Breast epithelium (tissue), 4 donors: ENCODE data around the gene BRME1. TPM values are rescaled to one million over a fixed set of nuclear protein-coding genes. Genes with fewer than 3 reads are reported as not detected.

Experiments used
- DNase-seq, 2 donors: peaks; one replicate each; pipeline ENCODE4 v3.0.0-alpha.2; 2019; ENCODE audit warnings: low spot score in 2 of 2
- H3K27ac ChIP-seq, 2 donors: fragments of 200-600 bp; sonication (generic) in 1 of 2; one replicate each; pipeline ENCODE4 v1.5.1; 2016 to 2019; ENCODE audit warnings: mild to moderate bottlenecking in 1 of 2
- H3K27me3 ChIP-seq, 2 donors: fragments of 200-600 bp; sonication (generic) in 1 of 2; one replicate each; pipeline versions ENCODE4 v1.5.1 to v1.6.0; 2017 to 2019; ENCODE audit warnings: control low read depth in 1 of 2, mild to moderate bottlenecking in 1 of 2
- H3K36me3 ChIP-seq: fragments of 200-600 bp; one replicate; pipeline ENCODE4 v1.5.1; 2019
- H3K4me1 ChIP-seq, 2 donors: fragments of 200-600 bp; sonication (generic); one replicate each; pipeline ENCODE4 v1.5.1; 2016 to 2019; ENCODE audit warnings: control low read depth in 1 of 2
- H3K4me3 ChIP-seq, 3 donors: fragments of 200-600 bp; sonication (generic); 1 replicate in 2 of 3; 2 replicates in 1 of 3; pipeline ENCODE4 v1.5.1; 2016 to 2019; ENCODE audit warnings: mild to moderate bottlenecking in 3 of 3, moderate library complexity in 2 of 3
- H3K9me3 ChIP-seq, 2 donors: fragments of 200-600 bp; sonication (generic) in 1 of 2; one replicate each; pipeline ENCODE4 v1.5.1; 2016 to 2019; ENCODE audit warnings: control low read depth in 1 of 2
- CTCF ChIP-seq, 3 donors: fragments of 450-650 bp; IDR thresholded peaks; one replicate each; pipeline ENCODE4 v1.5.1; 2016 to 2017; ENCODE audit warnings: antibody characterized with exemption in 3 of 3, mild to moderate bottlenecking in 3 of 3, moderate library complexity in 3 of 3
- POLR2A ChIP-seq: fragments of 450-650 bp; IDR thresholded peaks from one replicate; pipeline ENCODE4 v1.6.1; 2016; ENCODE audit warnings: antibody characterized with exemption, mild to moderate bottlenecking, moderate library complexity
- POLR2AphosphoS5 ChIP-seq, 3 donors: sonication (generic); formaldehyde crosslinking; IDR thresholded peaks; one replicate each; pipeline ENCODE4 v1.6.1; 2017; ENCODE audit warnings: antibody characterized with exemption in 3 of 3
- intact Hi-C: fragments of 100-400 bp; cut with DNase I; formaldehyde crosslinking; loops from one replicate; pipeline ENCODE4 v1.15.1; 2023; ENCODE audit warnings: low total_unique reads
- total RNA-seq, 3 donors: library from RNA; depleted of rRNA; stranded (reverse); fragments of >200 nt; gene quantifications; one replicate each; pipeline ENCODE4 v1.1.0, GENCODE V29; 2016

BRME1 gene
- total RNA-seq, 3 donors from 2014 or later: 1.3 to 6.3 (median 1.6) TPM

GRCh38 chr19:13884726-13885591, 21.0 kb downstream of the BRME1 start:
- intact Hi-C loops: loop anchor here (10.0 kb wide), 1 partner anchor 190 kb away; the partner anchor contains the start of gene MISP3
- TF ChIP-seq CTCF (IDR thresholded peaks at IDR 0.05): no peak
- no peak for TF ChIP-seq POLR2A
- no peak for TF ChIP-seq POLR2AphosphoS5 (IDR thresholded peaks at IDR 0.05)
- no peaks in the 10 kb centered on the region for H3K27me3 ChIP-seq
- peaks cover 8 to 43% of the 10 kb centered on the region in 2 donors for H3K4me1 ChIP-seq
- peak in 1 of 2 donors; percentile 76 for DNase-seq
- H3K4me3 ChIP-seq: peak overlapping the region in 2 of 3 donors; percentile 25 to 36
- no peaks in the 10 kb centered on the region for H3K9me3 ChIP-seq
- H3K36me3 ChIP-seq: no peaks in the 10 kb centered on the region
- H3K27ac ChIP-seq: peak overlapping the region; percentile 80 to 97

GRCh38 chr19:13883516-13884064, 22.3 kb downstream of the BRME1 start:
- H3K4me3 ChIP-seq: no peak overlapping the region
- peak overlapping the region; percentile 95 to 97 for H3K27ac ChIP-seq
- peak in 1 of 3 donors; percentile 28 for TF ChIP-seq CTCF (IDR thresholded peaks at IDR 0.05)
- no peak for TF ChIP-seq POLR2AphosphoS5 (IDR thresholded peaks at IDR 0.05)
- TF ChIP-seq POLR2A: no peak
- intact Hi-C loops: loop anchor here (10.0 kb wide), 1 partner anchor 191 kb away; the partner anchor contains the start of gene MISP3
- no peaks in the 10 kb centered on the region for H3K9me3 ChIP-seq
- no peak for DNase-seq
- peaks cover 8 to 43% of the 10 kb centered on the region in 2 donors for H3K4me1 ChIP-seq
- H3K27me3 ChIP-seq: no peaks in the 10 kb centered on the region
- H3K36me3 ChIP-seq: no peaks in the 10 kb centered on the region

GRCh38 chr19:13882836-13883235, 23.1 kb downstream of the BRME1 start:
- no peaks in the 10 kb centered on the region for H3K36me3 ChIP-seq
- no peaks in the 10 kb centered on the region for H3K27me3 ChIP-seq
- peak overlapping the region; percentile 95 to 97 for H3K27ac ChIP-seq
- no peaks in the 10 kb centered on the region for H3K9me3 ChIP-seq
- H3K4me3 ChIP-seq: no peak overlapping the region
- H3K4me1 ChIP-seq: peaks cover 8 to 43% of the 10 kb centered on the region in 2 donors
- DNase-seq: no peak
- intact Hi-C loops: loop anchor here (10.0 kb wide), 1 partner anchor 192 kb away; the partner anchor contains the start of gene MISP3
- TF ChIP-seq POLR2A (no peak), CTCF (IDR thresholded peaks at IDR 0.05) (no peak), POLR2AphosphoS5 (IDR thresholded peaks at IDR 0.05) (no peak)

- Histone ChIP-seq H3K4me3 (no peak overlapping the region), H3K36me3 (no peaks in the 10 kb centered on the region), H3K9me3 (no peaks in the 10 kb centered on the region), H3K4me1 (peaks cover 7 to 43% of the 10 kb centered on the region in 2 donors), H3K27me3 (no peaks in the 10 kb centered on the region), H3K27ac (peak overlapping the region; percentile 95 to 97)
- intact Hi-C loops: loop anchor here (10.0 kb wide), 1 partner anchor 192 kb away; the partner anchor contains the start of gene MISP3
- no peak for DNase-seq
- no peak for TF ChIP-seq POLR2A
- TF ChIP-seq POLR2AphosphoS5 (IDR thresholded peaks at IDR 0.05): no peak
- TF ChIP-seq CTCF (IDR thresholded peaks at IDR 0.05): no peak
Observed at GRCh38 chr19:13882419-13882795, 23.5 kb downstream of the BRME1 start.
